HCT116 (cell line): Measurements from ENCODE around the gene PCDH17. TPM values are rescaled to one million over a fixed set of nuclear protein-coding genes. Genes with fewer than 3 reads are reported as not detected.

Experiments
- ATAC-seq: fragments of 200-7000 bp; cut with Tn5 transposase; 2 replicates; pipeline ENCODE4 v1.9.1; 2020; ENCODE audit warnings: mild to moderate bottlenecking, moderate library complexity
- BruUV-seq: library from RNA; stranded (reverse); fragments of 400-500 nt; replicated peaks from 2 replicates; lab custom pipeline; 2021; lab: Mats Ljungman, UMichigan
- CTCF ChIA-PET: fragments of 300-600 bp; sonication (Branson Sonifier 250); formaldehyde crosslinking; loops from one replicate; lab custom pipeline; 2021; ENCODE audit warnings: antibody characterized with exemption; lab: Charles Lee
- POLR2A ChIA-PET: fragments of 300-600, 350-600 bp; sonication (Branson Sonifier 250); formaldehyde crosslinking; loops from one replicate; lab custom pipeline; 2021; ENCODE audit warnings: antibody characterized with exemption; lab: Charles Lee
- RAD21 ChIA-PET, 2 experiments: fragments of 300-600 bp; sonication (Branson Sonifier 250); formaldehyde crosslinking; loops; one replicate each; lab custom pipeline; 2023; ENCODE audit warnings: low total read pairs in 2 of 2; ENCODE audit not compliant: uncharacterized antibody in 2 of 2, unreplicated experiment in 2 of 2, low non-redundant PET in 1 of 2; lab: Charles Lee
- DNase-seq: peaks from one replicate; pipeline ENCODE4 v3.0.0-alpha.2; 2010; ENCODE audit warnings: low read depth, low spot score
- H2AFZ ChIP-seq: fragments of 200-600 bp; shearing (Covaris generic), sonication (generic); 2 replicates; pipeline ENCODE4 v1.6.1; 2017; ENCODE audit warnings: low read depth, mixed run types, mixed read lengths, antibody characterized with exemption, low read length; ENCODE audit not compliant: poor library complexity, severe bottlenecking
- H3K27ac ChIP-seq: 2 replicates; pipeline ENCODE4 v1.5.1; 2012; ENCODE audit warnings: low read depth, low read length
- H3K27me3 ChIP-seq: fragments of 200-600 bp; sonication (generic); 2 replicates; pipeline ENCODE4 v1.6.1; 2016; ENCODE audit warnings: mixed run types, low read length, mixed read lengths; ENCODE audit not compliant: insufficient read depth
- H3K36me3 ChIP-seq, 2 experiments: fragments of 200-500 bp in 1 of 2; fragments of 200-600 bp in 1 of 2; sonication (Bioruptor generic) in 1 of 2; sonication (generic) in 1 of 2; 2 replicates each; pipeline versions ENCODE4 v1.5.1 to v1.6.1; 2014 to 2016; ENCODE audit warnings: low read length in 2 of 2, inconsistent platforms in 1 of 2, mixed read lengths in 1 of 2, mixed run types in 1 of 2; ENCODE audit not compliant: insufficient read depth in 2 of 2, control insufficient read depth in 1 of 2
- H3K4me1 ChIP-seq, 2 experiments: fragments of 200-600 bp in 1 of 2; sonication (generic) in 1 of 2; 2 replicates each; pipeline versions ENCODE4 v1.5.1 to v1.6.1; 2012 to 2017; ENCODE audit warnings: low read length in 2 of 2, inconsistent platforms in 1 of 2, mild to moderate bottlenecking in 1 of 2, mixed read lengths in 1 of 2, mixed run types in 1 of 2, moderate library complexity in 1 of 2; ENCODE audit not compliant: insufficient read depth in 2 of 2, control insufficient read depth in 1 of 2
- H3K4me2 ChIP-seq: fragments of 200-600 bp; sonication (generic); 2 replicates; pipeline ENCODE4 v1.6.1; 2017; ENCODE audit warnings: mixed run types, low read length, mixed read lengths
- H3K4me3 ChIP-seq, 2 experiments: fragments of 200-600 bp in 1 of 2; sonication (generic) in 1 of 2; replicated peaks in 1 of 2; 2 replicates each; pipeline ENCODE4 v1.5.1; 2011 to 2016; ENCODE audit warnings: low read length in 2 of 2, control low read depth in 1 of 2, low read depth in 1 of 2, mild to moderate bottlenecking in 1 of 2, mixed read lengths in 1 of 2, mixed run types in 1 of 2
- H3K79me2 ChIP-seq: fragments of 200-600 bp; sonication (generic); 2 replicates; pipeline ENCODE4 v1.6.1; 2017; ENCODE audit warnings: mild to moderate bottlenecking, mixed run types, low read length, moderate library complexity, mixed read lengths; ENCODE audit not compliant: insufficient read depth
- H3K9ac ChIP-seq: fragments of 200-600 bp; sonication (generic); 2 replicates; pipeline ENCODE4 v1.6.1; 2016; ENCODE audit warnings: low read length, mixed read lengths
- H3K9me2 ChIP-seq: fragments of 200-600 bp; sonication (generic), shearing (Covaris generic); 2 replicates; pipeline ENCODE4 v1.6.1; 2017; ENCODE audit warnings: mixed run types, mild to moderate bottlenecking, moderate library complexity; ENCODE audit not compliant: insufficient read depth
- H3K9me3 ChIP-seq, 2 experiments: fragments of 200-500 bp in 1 of 2; fragments of 200-600 bp in 1 of 2; sonication (Bioruptor generic) in 1 of 2; sonication (generic) in 1 of 2; 2 replicates each; pipeline ENCODE4 v1.6.1; 2014 to 2017; ENCODE audit warnings: low read length in 2 of 2, mixed read lengths in 2 of 2, inconsistent platforms in 1 of 2, low read depth in 1 of 2, mild to moderate bottlenecking in 1 of 2, mixed run types in 1 of 2, moderate library complexity in 1 of 2; ENCODE audit not compliant: control insufficient read depth in 1 of 2, insufficient read depth in 1 of 2
- H4K20me1 ChIP-seq: fragments of 200-600 bp; sonication (generic), shearing (Covaris generic); 2 replicates; pipeline ENCODE4 v1.6.1; 2017; ENCODE audit warnings: mixed run types, mild to moderate bottlenecking, moderate library complexity; ENCODE audit not compliant: insufficient read depth
- CBX3 ChIP-seq: IDR thresholded peaks from 2 replicates; pipeline ENCODE4 v1.6.1; 2012; ENCODE audit warnings: low read depth
- CEBPB ChIP-seq: IDR thresholded peaks from 2 replicates; pipeline ENCODE4 v1.6.1; 2012; ENCODE audit warnings: low read depth
- EGR1 ChIP-seq: IDR thresholded peaks from 2 replicates; pipeline ENCODE4 v1.6.1; 2012; ENCODE audit warnings: low read depth
- ELF1 ChIP-seq: IDR thresholded peaks from 2 replicates; pipeline ENCODE4 v1.6.1; 2012; ENCODE audit warnings: low read depth, borderline replicate concordance
- EZH2 ChIP-seq: fragments of 200-600 bp; sonication (generic); IDR thresholded peaks from 2 replicates; pipeline ENCODE4 v1.6.1; 2017; ENCODE audit warnings: antibody characterized with exemption, mixed run types
- EZH2phosphoT487 ChIP-seq: fragments of 200-600 bp; IDR thresholded peaks from 2 replicates; pipeline ENCODE4 v1.6.1; 2018; ENCODE audit warnings: antibody characterized with exemption, borderline replicate concordance
- JUND ChIP-seq: IDR thresholded peaks from 2 replicates; pipeline ENCODE4 v1.6.1; 2012
- POLR2A ChIP-seq: IDR thresholded peaks from 2 replicates; pipeline ENCODE4 v1.7.0; 2011; ENCODE audit warnings: borderline replicate concordance; ENCODE audit not compliant: insufficient read depth, insufficient read length; ENCODE audit errors: extremely low read depth
- POLR2AphosphoS5 ChIP-seq: IDR thresholded peaks from 2 replicates; pipeline ENCODE4 v1.6.1; 2011; ENCODE audit warnings: mild to moderate bottlenecking, low read depth, low read length, moderate library complexity
- RAD21 ChIP-seq: IDR thresholded peaks from 2 replicates; pipeline ENCODE4 v1.6.1; 2012; ENCODE audit warnings: low read depth, mild to moderate bottlenecking
- SIN3A ChIP-seq: IDR thresholded peaks from 2 replicates; pipeline ENCODE4 v1.6.1; 2012; ENCODE audit warnings: low read depth
- SP1 ChIP-seq: IDR thresholded peaks from 2 replicates; pipeline ENCODE4 v1.6.1; 2012; ENCODE audit warnings: low read depth
- SRF ChIP-seq: IDR thresholded peaks from 2 replicates; pipeline ENCODE4 v1.6.1; 2012; ENCODE audit warnings: low read depth
- TCF7L2 ChIP-seq: IDR thresholded peaks from 2 replicates; pipeline ENCODE4 v1.7.0; 2011; ENCODE audit warnings: borderline replicate concordance, inconsistent platforms; ENCODE audit not compliant: insufficient read depth, insufficient read length; ENCODE audit errors: extremely low read depth
- YY1 ChIP-seq: IDR thresholded peaks from 2 replicates; pipeline ENCODE4 v1.6.1; 2011; ENCODE audit warnings: low read length, low read depth, moderate library complexity, mild to moderate bottlenecking; ENCODE audit not compliant: insufficient replicate concordance; ENCODE audit errors: extremely low read depth
- ZFX ChIP-seq: fragments of 450-650 bp; IDR thresholded peaks from 2 replicates; pipeline ENCODE4 v1.6.1; 2017
- intact Hi-C: fragments of 100-400 bp; cut with micrococcal nuclease; formaldehyde crosslinking; loops from 2 replicates; pipeline ENCODE4 v1.10.0; 2022
- total RNA-seq: library from RNA; stranded (reverse); gene quantifications from one replicate; pipeline ENCODE4 v1.2.1, GENCODE V29; 2021; ENCODE audit not compliant: unreplicated experiment
- TF ChIP-seq, protein P1 (sequence below): IDR thresholded peaks from 2 replicates; pipeline ENCODE4 v1.6.1; 2012
- TF ChIP-seq, protein P2 (sequence below), 3 experiments: fragments of 200-600 bp in 1 of 3; sonication (generic) in 1 of 3; IDR thresholded peaks in 2 of 3; conservative IDR thresholded peaks in 1 of 3; 2 replicates each; pipeline ENCODE4 v1.5.1; 2012 to 2017; ENCODE audit warnings: low read depth in 2 of 3, low read length in 2 of 3, antibody characterized with exemption in 1 of 3, borderline replicate concordance in 1 of 3, control low read depth in 1 of 3, mild to moderate bottlenecking in 1 of 3, mixed read lengths in 1 of 3, mixed run types in 1 of 3, moderate library complexity in 1 of 3; ENCODE audit not compliant: insufficient read depth in 1 of 3

The PCDH17 gene
- total RNA-seq, 1 experiment from 2014 or later, result 0.02 TPM

DNA sequence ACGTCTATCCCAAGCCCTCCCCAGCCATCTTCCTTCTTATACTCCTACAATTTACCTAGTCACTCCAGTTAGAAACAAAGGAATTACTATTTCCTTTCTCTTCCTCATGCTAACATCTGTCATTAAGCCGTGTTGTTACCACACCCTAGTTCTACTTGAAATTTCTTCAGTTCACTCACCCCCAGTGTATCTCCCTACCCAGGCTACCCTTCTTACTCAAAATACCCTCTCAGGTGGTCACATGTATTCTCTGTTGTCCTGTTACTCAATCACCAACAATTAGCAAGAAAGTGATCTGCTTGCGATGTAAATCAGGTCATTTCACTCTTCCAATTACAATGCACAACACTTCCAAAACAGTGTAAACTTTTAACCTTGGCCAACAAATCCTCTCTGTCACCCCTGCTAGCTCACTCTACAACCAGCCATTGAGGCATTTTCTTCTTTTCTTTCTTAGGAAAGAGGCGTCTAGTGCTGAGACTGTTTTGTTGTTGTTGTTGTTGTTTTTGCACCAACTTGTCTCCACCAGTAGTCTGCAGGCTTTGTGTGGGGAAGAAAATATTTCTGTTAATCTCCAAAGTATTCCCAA, 50.7 kb downstream of the PCDH17 start:
- no peaks in the 10 kb centered on the region for H4K20me1 ChIP-seq
- H3K9ac ChIP-seq, result no peak overlapping the region
- no peak overlapping the region for H3K4me3 ChIP-seq
- H3K27ac ChIP-seq, result no peak overlapping the region
- no peaks in the 10 kb centered on the region for H3K79me2 ChIP-seq
- CTCF ChIA-PET, result no interaction called here
- H3K36me3 ChIP-seq, result no peaks in the 10 kb centered on the region
- DNase-seq (no peak), ATAC-seq (no peak)
- peaks cover 17 to 18% of the 10 kb centered on the region in 2 experiments; a peak in 2 of 4 replicates for H3K9me3 ChIP-seq
- RAD21 ChIA-PET, result no interaction called here
- no peak overlapping the region for H3K4me2 ChIP-seq
- no peaks in the 10 kb centered on the region for H3K27me3 ChIP-seq
- TF ChIP-seq EZH2phosphoT487 (no peak), ELF1 (no peak), SP1 (no peak), CBX3 (no peak), POLR2A (no peak), EZH2 (no peak), TCF7L2 (no peak), RAD21 (no peak), SRF (no peak), JUND (no peak), SIN3A (no peak), ZFX (no peak), POLR2AphosphoS5 (no peak), CEBPB (no peak), EGR1 (no peak), YY1 (no peak)
- TF ChIP-seq, protein P1, sequence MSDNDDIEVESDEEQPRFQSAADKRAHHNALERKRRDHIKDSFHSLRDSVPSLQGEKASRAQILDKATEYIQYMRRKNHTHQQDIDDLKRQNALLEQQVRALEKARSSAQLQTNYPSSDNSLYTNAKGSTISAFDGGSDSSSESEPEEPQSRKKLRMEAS, result no peak
- TF ChIP-seq, protein P2, sequence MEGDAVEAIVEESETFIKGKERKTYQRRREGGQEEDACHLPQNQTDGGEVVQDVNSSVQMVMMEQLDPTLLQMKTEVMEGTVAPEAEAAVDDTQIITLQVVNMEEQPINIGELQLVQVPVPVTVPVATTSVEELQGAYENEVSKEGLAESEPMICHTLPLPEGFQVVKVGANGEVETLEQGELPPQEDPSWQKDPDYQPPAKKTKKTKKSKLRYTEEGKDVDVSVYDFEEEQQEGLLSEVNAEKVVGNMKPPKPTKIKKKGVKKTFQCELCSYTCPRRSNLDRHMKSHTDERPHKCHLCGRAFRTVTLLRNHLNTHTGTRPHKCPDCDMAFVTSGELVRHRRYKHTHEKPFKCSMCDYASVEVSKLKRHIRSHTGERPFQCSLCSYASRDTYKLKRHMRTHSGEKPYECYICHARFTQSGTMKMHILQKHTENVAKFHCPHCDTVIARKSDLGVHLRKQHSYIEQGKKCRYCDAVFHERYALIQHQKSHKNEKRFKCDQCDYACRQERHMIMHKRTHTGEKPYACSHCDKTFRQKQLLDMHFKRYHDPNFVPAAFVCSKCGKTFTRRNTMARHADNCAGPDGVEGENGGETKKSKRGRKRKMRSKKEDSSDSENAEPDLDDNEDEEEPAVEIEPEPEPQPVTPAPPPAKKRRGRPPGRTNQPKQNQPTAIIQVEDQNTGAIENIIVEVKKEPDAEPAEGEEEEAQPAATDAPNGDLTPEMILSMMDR (IDR thresholded peaks at IDR 0.05 in 2 of 3, conservative IDR thresholded peaks at IDR 0.05 in 1 of 3; ENCODE audit: borderline replicate concordance in 1 of 3, insufficient read depth in 1 of 3, low read depth in 2 of 3, low read length in 2 of 3), result no peak
- no peaks in the 10 kb centered on the region for H3K4me1 ChIP-seq
- intact Hi-C loops, result no loop called here
- BruUV-seq, result no TSS peak
- POLR2A ChIA-PET, result no interaction called here
- no peaks in the 10 kb centered on the region for H3K9me2 ChIP-seq
- no peak overlapping the region for H2AFZ ChIP-seq
